DOHH2 (cell line): ENCODE measurements around the gene IRGC.
A peak's percentile ranks its signal among the peaks of the same experiment; 100 is the strongest.

Experiments used
- H3F3A ChIP-seq: fragments of 200-600 bp; sonication (generic), shearing (Covaris generic); 2 replicates; pipeline ENCODE4 v1.6.0; 2016; ENCODE audit warnings: antibody characterized with exemption, mild to moderate bottlenecking; ENCODE audit not compliant: control insufficient read depth, insufficient read depth
- H3K27ac ChIP-seq: fragments of 200-600 bp; sonication (generic); 2 replicates; pipeline ENCODE4 v1.5.1; 2014; ENCODE audit warnings: low read depth, mild to moderate bottlenecking, low read length, moderate library complexity
- H3K27me3 ChIP-seq: fragments of 200-600 bp; sonication (generic); 2 replicates; pipeline ENCODE4 v1.6.1; 2014; ENCODE audit warnings: mild to moderate bottlenecking, low read length, mixed read lengths; ENCODE audit not compliant: control insufficient read depth
- H3K36me3 ChIP-seq: fragments of 200-600 bp; sonication (generic); 2 replicates; pipeline ENCODE4 v1.6.1; 2014; ENCODE audit warnings: mild to moderate bottlenecking, low read length, moderate library complexity, mixed read lengths; ENCODE audit not compliant: control insufficient read depth
- H3K4me1 ChIP-seq: fragments of 200-600 bp; sonication (generic); 2 replicates; pipeline ENCODE4 v1.6.1; 2014; ENCODE audit warnings: mild to moderate bottlenecking, low read length, mixed read lengths; ENCODE audit not compliant: control insufficient read depth
- H3K4me2 ChIP-seq: fragments of 200-600 bp; sonication (generic); 2 replicates; pipeline ENCODE4 v1.6.0; 2014; ENCODE audit warnings: mild to moderate bottlenecking, low read length, moderate library complexity
- H3K4me3 ChIP-seq: fragments of 200-600 bp; sonication (generic); 2 replicates; pipeline ENCODE4 v1.5.1; 2014; ENCODE audit warnings: mild to moderate bottlenecking, low read length, mixed read lengths
- H3K79me2 ChIP-seq: fragments of 200-600 bp; sonication (generic); 2 replicates; pipeline ENCODE4 v1.6.1; 2014; ENCODE audit warnings: mild to moderate bottlenecking, low read length, mixed read lengths; ENCODE audit not compliant: control insufficient read depth
- H3K9me2 ChIP-seq: fragments of 200-600 bp; sonication (generic); replicated peaks from 2 replicates; pipeline ENCODE4 v1.6.1; 2014; ENCODE audit warnings: mild to moderate bottlenecking, low read length, mixed read lengths; ENCODE audit not compliant: control insufficient read depth
- H3K9me3 ChIP-seq: fragments of 200-600 bp; sonication (generic); 2 replicates; pipeline ENCODE4 v1.6.1; 2014; ENCODE audit warnings: antibody characterized with exemption, low read length, mixed read lengths; ENCODE audit not compliant: control insufficient read depth, insufficient read depth
- H4K20me1 ChIP-seq: fragments of 200-600 bp; sonication (generic); 2 replicates; pipeline ENCODE4 v1.6.0; 2014; ENCODE audit warnings: low read depth, mild to moderate bottlenecking, antibody characterized with exemption, low read length, moderate library complexity; ENCODE audit not compliant: control insufficient read depth, insufficient read depth
- CTCF ChIP-seq: fragments of 200-600 bp; sonication (generic); IDR thresholded peaks from one replicate; pipeline ENCODE4 v1.5.1; 2014; ENCODE audit warnings: antibody characterized with exemption, mild to moderate bottlenecking, low read depth, low read length; ENCODE audit not compliant: poor library complexity, severe bottlenecking
- EZH2phosphoT487 ChIP-seq: fragments of 200-600 bp; sonication (generic); IDR thresholded peaks from 2 replicates; pipeline ENCODE4 v1.6.1; 2017; ENCODE audit warnings: borderline replicate concordance, mild to moderate bottlenecking, antibody characterized with exemption, low read length, moderate library complexity, mixed read lengths

The IRGC gene

GRCh38 chr19:43699506-43700394 is 16.1 kb upstream of the IRGC start:
- no peaks in the 10 kb centered on the region for H4K20me1 ChIP-seq
- no peak overlapping the region for H3K27ac ChIP-seq
- H3F3A ChIP-seq: no peaks in the 10 kb centered on the region
- no peaks in the 10 kb centered on the region for H3K27me3 ChIP-seq
- TF ChIP-seq EZH2phosphoT487 (no peak), CTCF (no peak)
- H3K4me2 ChIP-seq: no peak overlapping the region
- H3K4me3 ChIP-seq: no peak overlapping the region
- no peaks in the 10 kb centered on the region for H3K9me3 ChIP-seq
- no peaks in the 10 kb centered on the region for H3K9me2 ChIP-seq
- H3K79me2 ChIP-seq: no peaks in the 10 kb centered on the region
- H3K36me3 ChIP-seq: no peaks in the 10 kb centered on the region
- peaks cover 7% of the 10 kb centered on the region for H3K4me1 ChIP-seq

GRCh38 chr19:43700395-43701000 is 15.4 kb upstream of the IRGC start:
- Histone ChIP-seq H3K4me2 (peak overlapping the region; percentile 59), H3K4me3 (no peak overlapping the region)

GRCh38 chr19:43704002-43704705 is 11.7 kb upstream of the IRGC start:
- H3K9me2 ChIP-seq: no peaks in the 10 kb centered on the region
- H3K27ac ChIP-seq: no peak overlapping the region
- no peaks in the 10 kb centered on the region for H3K79me2 ChIP-seq
- H3K4me2 ChIP-seq: no peak overlapping the region
- peaks cover 7% of the 10 kb centered on the region for H3K4me1 ChIP-seq
- no peak for TF ChIP-seq CTCF
- TF ChIP-seq EZH2phosphoT487: no peak
- no peaks in the 10 kb centered on the region for H4K20me1 ChIP-seq
- no peaks in the 10 kb centered on the region for H3K9me3 ChIP-seq
- no peaks in the 10 kb centered on the region for H3K36me3 ChIP-seq
- no peaks in the 10 kb centered on the region for H3F3A ChIP-seq
- no peaks in the 10 kb centered on the region for H3K27me3 ChIP-seq
- H3K4me3 ChIP-seq: no peak overlapping the region

More at GRCh38 chr19:43700395-43701000, 15.4 kb upstream of the IRGC start:
- no peak for TF ChIP-seq CTCF
- no peak for TF ChIP-seq EZH2phosphoT487
- H3K79me2 ChIP-seq: no peaks in the 10 kb centered on the region
- peaks cover 7% of the 10 kb centered on the region for H3K4me1 ChIP-seq
- no peaks in the 10 kb centered on the region for H3K9me3 ChIP-seq
- no peaks in the 10 kb centered on the region for H4K20me1 ChIP-seq
- H3K36me3 ChIP-seq: no peaks in the 10 kb centered on the region
- H3K27ac ChIP-seq: no peak overlapping the region
- no peaks in the 10 kb centered on the region for H3K27me3 ChIP-seq
- no peaks in the 10 kb centered on the region for H3F3A ChIP-seq
- no peaks in the 10 kb centered on the region for H3K9me2 ChIP-seq
